ENCODE measurements around the gene TMEM175.
"Not testable (repeated sequence)": the region's sequence is repeated elsewhere in the genome, so short reads cannot be mapped to it uniquely, and the experiment has no call there.

DNA sequence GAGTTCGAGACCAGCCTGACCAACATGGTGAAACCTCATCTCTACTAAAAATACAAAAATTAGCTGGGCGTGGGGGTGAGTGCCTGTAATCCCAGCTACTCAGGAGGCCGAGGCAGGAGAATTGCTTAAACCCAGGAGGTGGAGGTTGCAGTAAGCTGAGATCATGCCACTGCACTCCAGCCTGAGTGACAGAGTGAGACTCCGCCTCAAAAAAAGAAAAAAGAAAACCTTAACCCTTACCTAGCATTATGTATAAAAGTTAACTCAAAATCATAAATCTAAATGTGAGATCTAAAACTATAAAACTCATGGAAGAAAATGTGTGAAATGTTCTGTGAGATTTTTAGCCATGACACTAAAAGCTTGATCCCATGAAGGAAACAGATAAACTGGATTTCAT lies 7.2 kb downstream of the TMEM175 start:
- TF ChIP-seq, protein P1, sequence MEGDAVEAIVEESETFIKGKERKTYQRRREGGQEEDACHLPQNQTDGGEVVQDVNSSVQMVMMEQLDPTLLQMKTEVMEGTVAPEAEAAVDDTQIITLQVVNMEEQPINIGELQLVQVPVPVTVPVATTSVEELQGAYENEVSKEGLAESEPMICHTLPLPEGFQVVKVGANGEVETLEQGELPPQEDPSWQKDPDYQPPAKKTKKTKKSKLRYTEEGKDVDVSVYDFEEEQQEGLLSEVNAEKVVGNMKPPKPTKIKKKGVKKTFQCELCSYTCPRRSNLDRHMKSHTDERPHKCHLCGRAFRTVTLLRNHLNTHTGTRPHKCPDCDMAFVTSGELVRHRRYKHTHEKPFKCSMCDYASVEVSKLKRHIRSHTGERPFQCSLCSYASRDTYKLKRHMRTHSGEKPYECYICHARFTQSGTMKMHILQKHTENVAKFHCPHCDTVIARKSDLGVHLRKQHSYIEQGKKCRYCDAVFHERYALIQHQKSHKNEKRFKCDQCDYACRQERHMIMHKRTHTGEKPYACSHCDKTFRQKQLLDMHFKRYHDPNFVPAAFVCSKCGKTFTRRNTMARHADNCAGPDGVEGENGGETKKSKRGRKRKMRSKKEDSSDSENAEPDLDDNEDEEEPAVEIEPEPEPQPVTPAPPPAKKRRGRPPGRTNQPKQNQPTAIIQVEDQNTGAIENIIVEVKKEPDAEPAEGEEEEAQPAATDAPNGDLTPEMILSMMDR (IDR thresholded peaks at IDR 0.05), result not testable (repeated sequence)
- TF ChIP-seq POLR2A, EP300 (IDR thresholded peaks at IDR 0.05): not testable (repeated sequence)
